Endodermal cell (in vitro differentiated cells): ENCODE results near the gene RAB3GAP2. TPM values are rescaled to one million over a fixed set of nuclear protein-coding genes. Genes with fewer than 3 reads are reported as not detected.

Source experiments
- DNase-seq: peaks from one replicate; pipeline ENCODE4 v3.0.0-alpha.2; 2017
- H3K27ac ChIP-seq: 2 replicates; pipeline ENCODE4 v1.5.1; 2013; ENCODE audit warnings: mild to moderate bottlenecking, low read depth, low read length, moderate library complexity
- H3K27me3 ChIP-seq: 2 replicates; pipeline ENCODE4 v1.6.1; 2013; ENCODE audit warnings: mild to moderate bottlenecking, low read length, moderate library complexity; ENCODE audit not compliant: insufficient read depth, control insufficient read depth, poor library complexity, severe bottlenecking
- H3K36me3 ChIP-seq: 2 replicates; pipeline ENCODE4 v1.7.0; 2013; ENCODE audit warnings: mild to moderate bottlenecking, low read length, moderate library complexity; ENCODE audit not compliant: control insufficient read depth, insufficient read depth
- H3K4me1 ChIP-seq: one replicate; pipeline ENCODE4 v1.7.0; 2013; ENCODE audit warnings: low read length; ENCODE audit not compliant: control insufficient read depth, insufficient read depth
- H3K4me3 ChIP-seq: 2 replicates; pipeline ENCODE4 v1.5.1; 2013; ENCODE audit warnings: mild to moderate bottlenecking, low read length, moderate library complexity
- H3K9ac ChIP-seq: 2 replicates; pipeline ENCODE4 v1.6.1; 2013; ENCODE audit warnings: mild to moderate bottlenecking, low read length, moderate library complexity; ENCODE audit not compliant: poor library complexity, severe bottlenecking; ENCODE audit errors: extremely low read depth
- H3K9me3 ChIP-seq: 2 replicates; pipeline ENCODE4 v1.6.1; 2013; ENCODE audit warnings: mild to moderate bottlenecking, low read length, moderate library complexity; ENCODE audit not compliant: control insufficient read depth
- H3K27ac Mint-ChIP-seq: 2 replicates; pipeline ENCODE4 v1.8.0; 2020; ENCODE audit warnings: mixed read lengths
- H3K27me3 Mint-ChIP-seq: 2 replicates; pipeline ENCODE4 v1.8.0; 2021; ENCODE audit warnings: mild to moderate bottlenecking, mixed read lengths; ENCODE audit not compliant: insufficient read depth
- H3K36me3 Mint-ChIP-seq: 2 replicates; pipeline ENCODE4 v1.8.0; 2020; ENCODE audit warnings: low read depth, mixed read lengths
- H3K4me1 Mint-ChIP-seq: 2 replicates; pipeline ENCODE4 v1.8.0; 2020; ENCODE audit warnings: mixed read lengths
- H3K4me3 Mint-ChIP-seq: 2 replicates; pipeline ENCODE4 v1.8.0; 2020; ENCODE audit warnings: mild to moderate bottlenecking, moderate library complexity, mixed read lengths
- H3K9me3 Mint-ChIP-seq: 2 replicates; pipeline ENCODE4 v1.8.0; 2020; ENCODE audit warnings: mild to moderate bottlenecking, mixed read lengths
- WGBS, 2 experiments: methylation state at CpG; one replicate each; pipeline versions ENCODE4 v1.1.5 to v1.1.7; 2013; ENCODE audit warnings: missing lambda C conversion rate in 2 of 2, mixed read lengths in 1 of 2; ENCODE audit not compliant: insufficient coverage in 1 of 2, insufficient read length in 1 of 2; 5-methylcytosine and 5-hydroxymethylcytosine counted together
- total RNA-seq, 2 donors: library from RNA; stranded (reverse); fragmentation: NEBNext Ultra II Directional in 1 of 2; extraction: Animal tissue kit (Norgen Biotek cat#: 25700) in 1 of 2; gene quantifications; 2 replicates in 1 of 2; 3 replicates in 1 of 2; pipeline ENCODE4 v1.2.1, GENCODE V29; 2021
- TF ChIP-seq, protein P1 (sequence below): fragments of 200-600 bp; sonication (generic); conservative IDR thresholded peaks from 2 replicates; pipeline ENCODE4 v1.5.0; 2021; ENCODE audit warnings: antibody characterized with exemption, mild to moderate bottlenecking

RAB3GAP2 gene
- total RNA-seq, 2 donors from 2014 or later, result 39.3 to 50.4 TPM

- Histone ChIP-seq H3K4me1 (no peaks in the 10 kb centered on the region), H3K9me3 (no peaks in the 10 kb centered on the region), H3K27me3 (no peaks in the 10 kb centered on the region), H3K36me3 (peaks cover 79% of the 10 kb centered on the region), H3K4me3 (no peak overlapping the region), H3K27ac (no peak overlapping the region), H3K9ac (no peak overlapping the region)
- Mint-ChIP-seq H3K27me3 (no peaks in the 10 kb centered on the region), H3K9me3 (no peaks in the 10 kb centered on the region), H3K36me3 (peaks cover 41% of the 10 kb centered on the region), H3K4me1 (no peaks in the 10 kb centered on the region), H3K27ac (no peak overlapping the region), H3K4me3 (no peak overlapping the region)
- 90 to 100% methylated on average over 1 of the region's 1 CpG for WGBS, 2 experiments
- no peak for DNase-seq
- TF ChIP-seq, protein P1, sequence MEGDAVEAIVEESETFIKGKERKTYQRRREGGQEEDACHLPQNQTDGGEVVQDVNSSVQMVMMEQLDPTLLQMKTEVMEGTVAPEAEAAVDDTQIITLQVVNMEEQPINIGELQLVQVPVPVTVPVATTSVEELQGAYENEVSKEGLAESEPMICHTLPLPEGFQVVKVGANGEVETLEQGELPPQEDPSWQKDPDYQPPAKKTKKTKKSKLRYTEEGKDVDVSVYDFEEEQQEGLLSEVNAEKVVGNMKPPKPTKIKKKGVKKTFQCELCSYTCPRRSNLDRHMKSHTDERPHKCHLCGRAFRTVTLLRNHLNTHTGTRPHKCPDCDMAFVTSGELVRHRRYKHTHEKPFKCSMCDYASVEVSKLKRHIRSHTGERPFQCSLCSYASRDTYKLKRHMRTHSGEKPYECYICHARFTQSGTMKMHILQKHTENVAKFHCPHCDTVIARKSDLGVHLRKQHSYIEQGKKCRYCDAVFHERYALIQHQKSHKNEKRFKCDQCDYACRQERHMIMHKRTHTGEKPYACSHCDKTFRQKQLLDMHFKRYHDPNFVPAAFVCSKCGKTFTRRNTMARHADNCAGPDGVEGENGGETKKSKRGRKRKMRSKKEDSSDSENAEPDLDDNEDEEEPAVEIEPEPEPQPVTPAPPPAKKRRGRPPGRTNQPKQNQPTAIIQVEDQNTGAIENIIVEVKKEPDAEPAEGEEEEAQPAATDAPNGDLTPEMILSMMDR, result no peak
Measured at GRCh38 chr1:220184506-220184905, 87.7 kb downstream of the RAB3GAP2 start.

DNA sequence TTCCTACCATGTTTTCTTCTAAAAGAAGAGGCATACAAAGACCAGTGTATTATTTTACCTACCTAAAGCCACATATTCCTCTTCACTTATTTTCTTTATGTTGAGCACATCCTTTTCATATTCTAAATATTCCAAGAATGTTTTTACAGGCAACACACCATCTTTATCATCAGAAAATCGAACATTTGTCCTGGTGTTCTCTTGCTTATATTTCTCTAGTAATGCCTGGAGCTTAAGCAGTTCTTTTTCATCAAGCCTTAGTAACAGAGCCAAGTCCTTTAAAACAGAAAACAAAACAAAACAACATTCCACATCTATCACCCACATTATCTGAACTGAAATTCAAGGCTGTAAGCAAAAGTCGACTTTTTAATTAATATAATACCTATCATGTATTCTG is 89.6 kb downstream of the RAB3GAP2 start:
- WGBS, 2 experiments, result 95 to 100% methylated on average over 1 to 2 of the region's 2 CpGs
- peaks cover 36% of the 10 kb centered on the region for H3K36me3 Mint-ChIP-seq
- H3K9me3 Mint-ChIP-seq, result no peaks in the 10 kb centered on the region
- Histone ChIP-seq H3K36me3 (peaks cover 76% of the 10 kb centered on the region), H3K9ac (no peak overlapping the region), H3K9me3 (no peaks in the 10 kb centered on the region), H3K4me1 (no peaks in the 10 kb centered on the region), H3K27me3 (no peaks in the 10 kb centered on the region), H3K4me3 (no peak overlapping the region), H3K27ac (no peak overlapping the region)
- no peak overlapping the region for H3K4me3 Mint-ChIP-seq
- no peaks in the 10 kb centered on the region for H3K27me3 Mint-ChIP-seq
- no peak overlapping the region for H3K27ac Mint-ChIP-seq
- DNase-seq, result no peak
- TF ChIP-seq, protein P1, result no peak
- H3K4me1 Mint-ChIP-seq, result no peaks in the 10 kb centered on the region

GRCh38 chr1:220182111-220182510 is 90.1 kb downstream of the RAB3GAP2 start:
- 90 to 100% methylated on average over 1 of the region's 1 CpG for WGBS, 2 experiments
- Histone ChIP-seq H3K4me1 (no peaks in the 10 kb centered on the region), H3K9me3 (no peaks in the 10 kb centered on the region), H3K27me3 (no peaks in the 10 kb centered on the region), H3K27ac (no peak overlapping the region), H3K4me3 (no peak overlapping the region), H3K9ac (no peak overlapping the region), H3K36me3 (peaks cover 74% of the 10 kb centered on the region)
- no peak for DNase-seq
- TF ChIP-seq, protein P1, result no peak
- Mint-ChIP-seq H3K9me3 (no peaks in the 10 kb centered on the region), H3K36me3 (peaks cover 35% of the 10 kb centered on the region), H3K27ac (peak overlapping the region; percentile 55), H3K27me3 (no peaks in the 10 kb centered on the region), H3K4me1 (no peaks in the 10 kb centered on the region), H3K4me3 (no peak overlapping the region)
